Stomach (tissue), 9 donors: ENCODE results near the gene ATP9A. TPM values are rescaled to one million over a fixed set of nuclear protein-coding genes. Genes with fewer than 3 reads are reported as not detected.

ENCODE experiments used
- DNase-seq, 2 donors: peaks; one replicate each; pipeline versions ENCODE4 v3.0.0 to v3.0.0-alpha.2; 2013 to 2019
- H3K27ac ChIP-seq, 5 donors: fragments of 200-600 bp in 4 of 5; sonication (generic) in 4 of 5; one replicate each; pipeline ENCODE4 v1.5.1; 2013 to 2019; ENCODE audit warnings: mild to moderate bottlenecking in 1 of 5, moderate library complexity in 1 of 5
- H3K27me3 ChIP-seq, 3 donors: fragments of 200-600 bp; sonication (generic); one replicate each; pipeline ENCODE4 v1.5.1; 2017 to 2019; ENCODE audit warnings: mixed run types in 1 of 3
- H3K36me3 ChIP-seq, 4 donors: fragments of 200-600 bp; sonication (generic); 1 replicate in 3 of 4; 2 replicates in 1 of 4; pipeline ENCODE4 v1.5.1; 2016 to 2019
- H3K4me1 ChIP-seq, 4 donors: fragments of 200-600 bp; sonication (generic); one replicate each; pipeline ENCODE4 v1.5.1; 2016 to 2019
- H3K4me3 ChIP-seq, 4 donors: fragments of 200-600 bp; sonication (generic) in 3 of 4; one replicate each; pipeline ENCODE4 v1.5.1; 2016 to 2019; ENCODE audit warnings: mild to moderate bottlenecking in 1 of 4
- H3K9me3 ChIP-seq, 4 donors: fragments of 200-600 bp; sonication (generic); one replicate each; pipeline ENCODE4 v1.5.1; 2016 to 2019
- CTCF ChIP-seq, 7 experiments: fragments of 450-650 bp in 4 of 7; fragments of 200-600 bp in 3 of 7; sonication (generic) in 3 of 7; IDR thresholded peaks; one replicate each; pipeline ENCODE4 v1.5.1; 2016 to 2019; ENCODE audit warnings: antibody characterized with exemption in 7 of 7, control low read depth in 2 of 7, mild to moderate bottlenecking in 1 of 7
- EP300 ChIP-seq: sonication (generic); formaldehyde crosslinking; IDR thresholded peaks from one replicate; pipeline ENCODE4 v1.6.1; 2017; ENCODE audit warnings: antibody characterized with exemption
- POLR2A ChIP-seq, 4 donors: fragments of 450-650 bp; IDR thresholded peaks; one replicate each; pipeline ENCODE4 v1.6.1; 2016; ENCODE audit warnings: antibody characterized with exemption in 4 of 4, control low read depth in 2 of 4, mild to moderate bottlenecking in 1 of 4, moderate library complexity in 1 of 4
- POLR2AphosphoS5 ChIP-seq, 3 donors: sonication (generic); formaldehyde crosslinking; IDR thresholded peaks; one replicate each; pipeline ENCODE4 v1.6.1; 2016; ENCODE audit warnings: antibody characterized with exemption in 3 of 3
- WGBS, 5 donors: extraction: QIAGEN DNeasy Blood & Tissue Kit in 3 of 5; methylation state at CpG; one replicate each; pipeline versions ENCODE4 v1.1.5 to v1.1.7; 2013 to 2018; 5-methylcytosine and 5-hydroxymethylcytosine counted together
- intact Hi-C: fragments of 100-400 bp; cut with DNase I; formaldehyde crosslinking; loops from one replicate; pipeline ENCODE4 v1.15.1; 2023; ENCODE audit warnings: low total_unique reads
- polyA plus RNA-seq, 3 donors: library from polyadenylated mRNA; stranded (reverse); fragments of 200-250 nt; gene quantifications; one replicate each; pipeline ENCODE4 v1.2.3, GENCODE V29; 2013
- total RNA-seq, 5 donors: library from RNA; depleted of rRNA; stranded (reverse); fragments of >200 nt; gene quantifications; one replicate each; pipeline versions ENCODE4 v1.1.0 to v1.2.3, GENCODE V29; 2014 to 2016
- donor health status: healthy with polysubstance abuse.
- donor health status: Bipolar disorder and iron deficiency.
- donor health status: healthy.

ATP9A gene
- total and polyA plus RNA-seq, 8 donors, result 3.2 to 58.9 (median 12.7) TPM

- 71 to 85% (median 80%) methylated on average over 6 of the region's 6 CpGs for WGBS, 5 donors
- Histone ChIP-seq H3K9me3 (no peaks in the 10 kb centered on the region), H3K27me3 (no peaks in the 10 kb centered on the region), H3K4me1 (no peaks in the 10 kb centered on the region), H3K4me3 (no peak overlapping the region), H3K36me3 (peaks cover 11 to 86% (median 81%) of the 10 kb centered on the region in 4 donors), H3K27ac (no peak overlapping the region)
- intact Hi-C loops, result no loop called here
- DNase-seq, result no peak
- TF ChIP-seq POLR2AphosphoS5 (IDR thresholded peaks at IDR 0.05) (no peak), POLR2A (IDR thresholded peaks at IDR 0.05) (no peak), CTCF (IDR thresholded peaks at IDR 0.05) (no peak), EP300 (no peak)
Observed at GRCh38 chr20:51614687-51615086, 153.5 kb downstream of the ATP9A start.

GRCh38 chr20:51613580-51613979, 154.6 kb downstream of the ATP9A start:
- 91 to 96% (median 94%) methylated on average over 6 of the region's 6 CpGs for WGBS, 5 donors
- DNase-seq, result no peak
- no peaks in the 10 kb centered on the region for H3K4me1 ChIP-seq
- no peak for TF ChIP-seq POLR2AphosphoS5 (IDR thresholded peaks at IDR 0.05)
- no peak for TF ChIP-seq CTCF (IDR thresholded peaks at IDR 0.05)
- no peak for TF ChIP-seq POLR2A (IDR thresholded peaks at IDR 0.05)
- no peak for TF ChIP-seq EP300
- H3K9me3 ChIP-seq, result no peaks in the 10 kb centered on the region
- peaks cover 13 to 90% (median 86%) of the 10 kb centered on the region in 4 donors for H3K36me3 ChIP-seq
- no peak overlapping the region for H3K4me3 ChIP-seq
- intact Hi-C loops, result no loop called here
- H3K27me3 ChIP-seq, result no peaks in the 10 kb centered on the region
- no peak overlapping the region for H3K27ac ChIP-seq

GRCh38 chr20:51612896-51613295, 155.3 kb downstream of the ATP9A start:
- DNase-seq, result no peak
- H3K4me1 ChIP-seq, result no peaks in the 10 kb centered on the region
- no peaks in the 10 kb centered on the region for H3K27me3 ChIP-seq
- TF ChIP-seq POLR2AphosphoS5 (IDR thresholded peaks at IDR 0.05) (no peak), POLR2A (IDR thresholded peaks at IDR 0.05) (no peak), EP300 (no peak), CTCF (IDR thresholded peaks at IDR 0.05) (no peak)
- no peak overlapping the region for H3K27ac ChIP-seq
- no peak overlapping the region for H3K4me3 ChIP-seq
- H3K9me3 ChIP-seq, result no peaks in the 10 kb centered on the region
- intact Hi-C loops, result no loop called here
- 91 to 97% (median 96%) methylated on average over 5 of the region's 5 CpGs for WGBS, 5 donors
- peaks cover 10 to 90% (median 86%) of the 10 kb centered on the region in 4 donors for H3K36me3 ChIP-seq

- H3K4me1 ChIP-seq, result no peaks in the 10 kb centered on the region
- no peak for TF ChIP-seq EP300
- TF ChIP-seq POLR2A (IDR thresholded peaks at IDR 0.05), result no peak
- TF ChIP-seq POLR2AphosphoS5 (IDR thresholded peaks at IDR 0.05), result no peak
- no peak for TF ChIP-seq CTCF (IDR thresholded peaks at IDR 0.05)
- no peaks in the 10 kb centered on the region for H3K27me3 ChIP-seq
- H3K36me3 ChIP-seq, result peaks cover 10 to 90% (median 86%) of the 10 kb centered on the region in 4 donors
- H3K27ac ChIP-seq, result no peak overlapping the region
- no peak overlapping the region for H3K4me3 ChIP-seq
- DNase-seq, result no peak
- 70 to 78% (median 74%) methylated on average over 2 of the region's 2 CpGs for WGBS, 5 donors
- H3K9me3 ChIP-seq, result no peaks in the 10 kb centered on the region
- intact Hi-C loops, result no loop called here
Observed at GRCh38 chr20:51611625-51611890, 156.6 kb downstream of the ATP9A start.
